HG03457 (cell line): ENCODE measurements around the gene PNKP.
"Not testable (repeated sequence)": the region's sequence is repeated elsewhere in the genome, so short reads cannot be mapped to it uniquely, and the experiment has no call there.

ENCODE experiments used
- ATAC-seq: cut with Tn5 transposase; IDR thresholded peaks from one replicate; pipeline ENCODE4 v1.9.1; 2021; ENCODE audit warnings: moderate number of reproducible peaks; ENCODE audit not compliant: unreplicated experiment

The PNKP gene

DNA sequence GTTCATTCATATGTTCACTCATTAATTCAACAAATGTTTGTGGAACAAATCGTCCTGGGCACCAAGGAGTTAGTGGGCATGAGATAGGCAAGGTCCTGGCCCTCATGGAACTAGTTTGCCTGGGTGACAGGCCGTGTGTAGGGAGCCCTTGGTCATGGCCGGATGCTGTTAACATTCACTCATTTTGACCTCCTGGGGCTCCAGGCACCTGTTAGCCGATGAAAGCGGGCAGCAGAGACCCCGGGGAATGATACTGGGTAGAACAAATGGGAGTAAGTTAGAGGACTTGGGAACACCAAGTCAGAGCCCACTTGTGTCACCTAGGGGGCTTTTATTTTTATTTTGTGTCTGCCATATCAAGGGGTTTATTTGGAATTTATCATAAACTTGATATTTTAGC, 42.7 kb downstream of the PNKP start:
- no peak for ATAC-seq

DNA sequence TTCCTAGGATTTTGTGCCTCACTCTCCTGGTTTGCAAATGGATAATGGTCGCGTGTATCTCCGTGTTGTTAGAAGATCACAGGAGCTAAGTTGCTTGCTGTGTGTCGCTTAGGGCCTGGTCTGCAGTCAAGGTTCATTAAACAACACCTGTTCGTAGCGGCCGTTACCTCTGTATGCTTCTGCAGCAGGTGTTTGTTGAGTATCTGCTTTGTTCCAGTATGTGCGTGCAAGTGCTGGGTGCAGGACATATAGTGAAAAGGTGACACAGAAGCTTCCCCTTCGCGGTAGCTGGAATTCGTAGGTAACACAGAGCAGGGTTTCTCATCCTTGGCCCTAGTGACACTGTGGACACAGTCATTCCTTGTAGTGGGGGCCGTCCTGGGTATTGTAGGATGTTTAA, 43.9 kb downstream of the PNKP start:
- ATAC-seq: no peak

DNA sequence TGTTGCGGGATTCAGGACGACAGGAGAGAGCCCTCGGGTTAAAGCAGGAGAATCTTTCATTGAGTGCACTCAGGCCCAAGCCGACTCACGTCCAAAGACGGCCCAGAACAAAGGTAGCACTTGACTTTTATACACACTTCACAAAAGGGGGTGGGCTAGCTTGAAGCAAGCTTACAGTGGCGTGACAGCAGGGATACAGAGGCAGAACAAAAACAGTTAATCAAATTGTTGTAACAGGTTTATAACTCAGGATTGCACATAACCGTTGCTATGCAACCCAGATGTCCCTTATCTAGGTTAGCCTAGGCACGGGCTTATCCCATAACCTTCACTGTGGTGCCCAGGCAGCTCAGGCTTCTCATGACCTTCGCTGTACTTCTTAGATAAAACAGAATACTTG, 47.3 kb downstream of the PNKP start:
- ATAC-seq: no peak

DNA sequence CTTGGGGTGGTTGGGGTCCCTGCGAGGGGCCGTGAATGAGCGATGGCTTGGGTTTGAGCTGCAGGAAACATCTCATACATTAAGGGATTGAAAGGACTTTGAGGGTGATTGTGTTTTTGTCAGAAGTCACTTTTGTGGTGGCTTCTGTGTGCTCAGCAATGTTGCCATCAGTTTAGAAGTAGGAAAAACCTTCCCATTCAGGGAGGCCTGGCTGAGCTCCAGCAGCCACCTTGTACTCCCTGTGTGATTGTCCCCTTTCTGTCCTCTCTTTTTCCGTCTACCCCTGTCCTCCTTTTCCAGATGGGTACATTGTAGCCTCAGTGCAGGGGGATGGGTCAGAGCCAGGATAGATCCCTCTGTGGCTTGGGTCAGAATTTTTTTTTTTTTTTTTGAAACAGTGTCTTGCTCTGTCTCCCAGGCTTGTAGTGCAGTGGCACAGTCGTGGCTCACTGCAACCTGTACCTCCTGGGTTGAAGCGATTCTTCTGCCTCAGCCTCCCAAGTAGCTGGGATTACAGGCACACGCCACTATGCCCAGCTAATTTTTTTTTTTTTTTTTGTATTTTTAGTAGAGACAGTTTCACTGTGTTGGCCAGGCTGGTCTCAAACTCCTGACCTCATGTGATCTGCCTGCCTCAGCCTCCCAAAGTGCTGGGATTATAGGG, 47.8 kb downstream of the PNKP start:
- not testable (repeated sequence) for ATAC-seq

DNA sequence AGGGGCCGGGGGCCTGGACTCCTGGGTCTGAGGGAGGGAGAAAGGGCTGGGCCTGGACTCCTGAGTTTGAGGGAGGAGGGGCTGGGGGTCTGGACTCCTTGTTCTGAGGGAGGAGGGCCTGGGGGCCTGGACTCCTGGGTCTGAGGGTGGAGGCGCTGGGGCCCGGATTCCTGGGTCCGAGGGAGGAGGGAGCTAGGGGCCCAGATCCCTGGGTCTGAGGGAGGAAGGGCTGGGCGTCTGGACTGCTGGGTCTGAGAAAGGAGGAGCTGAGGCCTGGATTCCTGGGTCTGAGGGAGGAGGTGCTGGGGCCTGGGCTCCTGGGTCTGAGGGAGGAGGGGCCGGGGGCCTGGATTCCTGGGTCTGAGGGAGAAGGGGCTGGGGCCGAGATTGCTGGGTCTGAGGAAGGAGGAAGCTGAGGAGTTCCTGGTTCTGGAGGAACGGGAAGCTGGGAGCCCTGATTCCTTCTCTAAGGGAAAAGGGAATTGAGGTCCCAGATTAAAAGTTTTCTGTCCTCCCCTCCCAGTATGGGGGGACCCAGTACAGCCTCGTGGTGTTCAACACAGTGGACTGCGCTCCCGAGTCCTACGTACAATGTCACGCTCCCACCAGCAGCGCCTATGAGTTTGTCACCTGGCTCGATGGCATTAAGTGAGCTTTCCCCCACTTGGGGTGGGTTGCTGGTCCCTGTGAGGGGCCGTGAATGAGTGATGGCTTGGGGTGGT, 48.6 kb downstream of the PNKP start:
- ATAC-seq: no peak

DNA sequence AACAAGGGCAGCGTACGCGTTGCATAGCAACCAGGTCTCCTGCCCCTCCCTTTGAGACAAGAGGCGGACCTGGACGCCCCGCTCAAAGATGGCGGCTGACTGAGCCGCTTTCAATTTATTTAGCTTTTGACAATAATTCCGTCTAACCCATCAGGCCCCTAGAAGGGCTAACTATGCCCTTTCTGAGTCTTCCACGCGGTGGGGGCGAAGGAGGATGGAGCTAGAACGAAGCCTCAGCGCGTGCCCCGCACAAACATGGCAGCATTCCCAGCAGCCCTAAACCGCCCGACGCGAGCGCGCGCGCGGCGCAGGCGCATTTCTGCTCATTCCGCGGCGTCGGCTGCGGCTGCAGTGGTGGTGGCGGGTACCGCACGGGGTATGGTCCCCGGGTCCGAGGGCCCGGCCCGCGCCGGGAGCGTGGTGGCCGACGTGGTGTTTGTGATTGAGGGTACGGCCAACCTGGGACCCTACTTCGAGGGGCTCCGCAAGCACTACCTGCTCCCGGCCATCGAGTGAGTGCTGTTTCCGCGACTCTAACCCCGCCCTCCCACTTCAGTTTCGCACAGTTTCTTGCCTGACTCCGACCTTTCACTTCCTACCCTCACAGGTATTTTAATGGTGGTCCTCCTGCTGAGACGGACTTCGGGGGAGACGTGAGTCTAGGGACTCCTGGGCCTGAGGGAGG, 49.3 kb downstream of the PNKP start, which contains the start of gene MED25:
Gene MED25 (plus strand): TSS at position 326 of the 685 bp plus-strand sequence. CDS start 53 bp downstream, at position 379.
- ATAC-seq: peak; percentile 51

DNA sequence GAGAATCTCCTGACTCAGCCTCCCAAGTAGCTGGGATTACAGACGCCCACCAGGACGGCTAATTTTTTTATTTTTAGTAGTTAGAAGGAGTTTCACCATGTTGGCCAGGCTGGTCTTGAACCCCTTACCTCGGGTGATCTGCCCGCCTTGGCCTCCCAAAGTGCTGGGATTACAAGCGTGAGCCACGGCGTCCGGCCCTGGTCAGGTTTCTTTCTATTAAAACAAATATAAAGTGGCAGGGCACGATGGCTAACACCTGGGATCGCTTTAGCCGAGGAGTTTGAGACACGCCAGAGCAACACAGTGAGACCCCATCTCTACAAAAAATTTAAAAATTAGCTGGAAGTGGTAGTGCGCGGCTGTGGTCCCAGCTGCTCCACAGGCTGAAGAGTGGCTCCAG, 50.8 kb downstream of the PNKP start:
- no peak for ATAC-seq

DNA sequence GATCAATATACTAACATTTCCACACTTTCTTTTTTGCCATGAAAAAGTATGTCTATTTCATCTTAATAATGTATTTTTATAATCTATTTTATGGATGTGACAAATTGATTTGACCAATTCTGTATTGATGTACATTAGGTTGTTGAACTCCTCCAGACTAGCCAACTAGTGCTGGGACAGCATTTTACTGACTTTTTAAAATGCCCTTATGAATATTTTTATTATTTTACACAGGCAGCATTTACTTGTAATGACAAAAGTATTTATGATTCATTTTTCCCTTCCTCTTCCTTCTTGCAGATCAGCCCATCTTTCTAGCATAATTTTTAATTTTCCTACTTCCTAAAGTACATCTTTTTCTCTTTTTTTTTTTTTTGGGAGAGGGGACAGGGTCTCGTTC, 53.4 kb downstream of the PNKP start:
- no peak for ATAC-seq

DNA sequence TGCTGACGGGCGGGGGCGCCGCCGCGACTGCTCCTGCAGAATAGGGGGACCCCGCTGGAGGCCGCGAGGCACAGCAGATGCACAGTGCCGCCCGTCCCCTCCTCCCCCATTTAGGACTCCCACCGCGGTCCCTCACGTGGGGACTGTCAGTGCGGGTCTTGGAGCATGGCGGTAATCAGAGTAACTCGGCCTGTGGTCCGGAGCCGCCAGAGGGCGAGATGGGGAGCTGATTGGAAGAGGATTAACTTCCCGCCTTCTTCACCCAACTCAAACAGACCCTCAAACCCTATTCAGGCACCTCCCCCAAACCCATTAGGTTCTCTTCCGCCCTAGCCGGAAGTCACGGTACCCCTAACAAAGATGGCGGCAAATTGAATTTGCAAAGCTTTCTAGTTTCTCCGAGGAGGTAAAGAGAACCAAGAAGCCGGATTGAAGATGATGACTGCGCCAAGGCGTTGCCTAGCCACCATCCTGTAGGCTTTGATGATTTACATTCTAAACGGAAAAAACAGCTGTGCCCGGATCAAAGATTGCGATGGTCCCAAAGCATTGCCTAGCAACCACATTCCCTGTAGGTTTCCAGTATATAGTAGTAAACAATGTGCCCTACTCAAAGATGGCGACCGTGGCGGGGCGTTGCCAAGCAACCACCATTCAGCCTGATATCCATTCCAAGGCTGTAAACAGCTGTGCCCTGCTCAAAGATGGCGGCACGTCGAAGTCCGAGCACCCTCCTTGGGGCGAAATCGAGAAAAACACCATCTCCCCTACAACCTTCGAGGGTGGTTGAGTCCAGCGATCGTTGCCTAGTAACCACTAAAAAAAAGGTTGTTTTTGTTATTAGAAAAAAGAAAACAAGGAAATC, 54.1 kb downstream of the PNKP start, which contains the start of gene FUZ:
Gene FUZ (minus strand): TSS at position 296 of the 865 bp plus-strand sequence. CDS start 186 bp downstream, at position 110.
- peak; percentile 45 for ATAC-seq

DNA sequence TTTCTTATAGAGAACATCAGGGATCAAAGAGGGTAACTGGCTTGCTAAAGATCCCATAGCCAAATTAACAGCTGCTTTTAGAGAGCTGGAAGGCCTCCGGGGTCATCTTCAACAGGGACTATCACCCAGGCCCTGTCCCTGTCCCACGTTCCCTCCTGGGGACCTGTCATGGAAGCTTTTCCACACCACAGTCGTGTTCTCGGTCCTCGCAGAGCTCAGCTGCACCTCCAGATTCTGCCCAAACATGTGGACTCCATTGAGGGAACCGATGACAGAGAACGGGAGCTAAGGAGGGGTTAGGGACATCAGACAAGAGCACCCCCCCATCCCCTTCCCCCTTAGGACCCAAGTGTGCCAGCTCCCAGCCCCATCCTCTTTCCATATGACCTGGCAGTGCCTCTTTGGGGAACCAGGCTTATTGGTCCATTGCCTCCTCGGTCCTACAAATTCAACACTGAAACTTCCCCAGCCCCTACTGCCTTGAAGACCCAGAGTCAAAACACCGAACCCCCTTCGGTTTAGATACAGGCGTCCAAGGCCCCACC, 54.9 kb downstream of the PNKP start:
- no peak for ATAC-seq

DNA sequence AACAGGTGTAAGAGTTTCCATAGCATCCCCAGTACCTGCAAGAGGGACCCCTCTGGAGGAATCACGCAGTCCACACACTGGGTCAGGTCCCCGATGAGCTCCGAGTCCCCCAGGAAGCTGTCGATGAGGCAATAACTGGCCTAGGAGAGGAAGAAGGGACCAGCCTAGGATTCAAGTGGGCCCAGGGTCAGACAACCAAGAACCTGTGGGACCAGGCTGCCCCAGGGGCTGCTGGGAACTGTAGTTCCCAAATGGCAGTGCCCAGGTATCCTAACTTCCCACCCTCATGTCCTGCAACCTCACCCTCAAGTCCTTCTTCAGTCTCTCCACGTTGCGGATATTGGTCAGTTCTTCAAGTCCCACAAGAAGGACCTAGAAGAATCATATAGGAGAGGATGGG, 56.0 kb downstream of the PNKP start:
- ATAC-seq: no peak
